ENCODE results near the gene C2orf68.
"Not testable (repeated sequence)": the region's sequence is repeated elsewhere in the genome, so short reads cannot be mapped to it uniquely, and the experiment has no call there.

DNA sequence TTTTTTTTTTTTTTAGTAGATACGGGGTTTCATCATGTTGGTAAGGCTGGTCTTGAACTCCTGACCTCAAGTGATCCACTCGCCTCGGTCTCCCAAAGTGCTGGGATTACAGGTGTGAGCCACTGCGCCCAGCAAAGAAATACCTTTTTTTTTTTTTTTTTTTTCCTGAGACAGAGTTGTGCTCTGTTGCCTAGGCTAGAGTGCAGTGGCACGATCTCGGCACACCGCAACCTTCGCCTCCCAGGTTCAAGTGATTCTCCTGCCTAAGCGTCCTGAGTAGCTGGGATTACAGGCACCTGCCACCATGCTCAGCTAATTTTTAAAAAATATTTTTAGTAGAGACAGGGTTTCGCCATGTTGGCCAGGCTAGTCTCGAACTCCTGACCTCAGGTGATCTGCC lies 48.4 kb upstream of the C2orf68 start:
- TF ChIP-seq MYC (IDR thresholded peaks at IDR 0.05; ENCODE audit: low read depth, low read length); MYC (CRISPR knock-in tag; IDR thresholded peaks at IDR 0.05; ENCODE audit: borderline replicate concordance, low read depth); MAZ (CRISPR knock-in tag; conservative IDR thresholded peaks at IDR 0.05 in 1 of 2, IDR thresholded peaks at IDR 0.05 in 1 of 2); CHCHD3 (CRISPR knock-in tag; IDR thresholded peaks at IDR 0.05); RFX5 (IDR thresholded peaks at IDR 0.05; ENCODE audit: low read depth, low read length); ZKSCAN1 (IDR thresholded peaks at IDR 0.05; ENCODE audit: low read depth, low read length); CTBP1 (IDR thresholded peaks at IDR 0.05; ENCODE audit: borderline replicate concordance); SP1 (CRISPR knock-in tag; IDR thresholded peaks at IDR 0.05): not testable (repeated sequence)
- TF ChIP-seq, protein P1, sequence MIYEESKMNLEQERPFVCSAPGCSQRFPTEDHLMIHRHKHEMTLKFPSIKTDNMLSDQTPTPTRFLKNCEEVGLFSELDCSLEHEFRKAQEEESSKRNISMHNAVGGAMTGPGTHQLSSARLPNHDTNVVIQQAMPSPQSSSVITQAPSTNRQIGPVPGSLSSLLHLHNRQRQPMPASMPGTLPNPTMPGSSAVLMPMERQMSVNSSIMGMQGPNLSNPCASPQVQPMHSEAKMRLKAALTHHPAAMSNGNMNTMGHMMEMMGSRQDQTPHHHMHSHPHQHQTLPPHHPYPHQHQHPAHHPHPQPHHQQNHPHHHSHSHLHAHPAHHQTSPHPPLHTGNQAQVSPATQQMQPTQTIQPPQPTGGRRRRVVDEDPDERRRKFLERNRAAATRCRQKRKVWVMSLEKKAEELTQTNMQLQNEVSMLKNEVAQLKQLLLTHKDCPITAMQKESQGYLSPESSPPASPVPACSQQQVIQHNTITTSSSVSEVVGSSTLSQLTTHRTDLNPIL (CRISPR knock-in tag; IDR thresholded peaks at IDR 0.05) = not testable (repeated sequence)
- TF ChIP-seq, protein P2, sequence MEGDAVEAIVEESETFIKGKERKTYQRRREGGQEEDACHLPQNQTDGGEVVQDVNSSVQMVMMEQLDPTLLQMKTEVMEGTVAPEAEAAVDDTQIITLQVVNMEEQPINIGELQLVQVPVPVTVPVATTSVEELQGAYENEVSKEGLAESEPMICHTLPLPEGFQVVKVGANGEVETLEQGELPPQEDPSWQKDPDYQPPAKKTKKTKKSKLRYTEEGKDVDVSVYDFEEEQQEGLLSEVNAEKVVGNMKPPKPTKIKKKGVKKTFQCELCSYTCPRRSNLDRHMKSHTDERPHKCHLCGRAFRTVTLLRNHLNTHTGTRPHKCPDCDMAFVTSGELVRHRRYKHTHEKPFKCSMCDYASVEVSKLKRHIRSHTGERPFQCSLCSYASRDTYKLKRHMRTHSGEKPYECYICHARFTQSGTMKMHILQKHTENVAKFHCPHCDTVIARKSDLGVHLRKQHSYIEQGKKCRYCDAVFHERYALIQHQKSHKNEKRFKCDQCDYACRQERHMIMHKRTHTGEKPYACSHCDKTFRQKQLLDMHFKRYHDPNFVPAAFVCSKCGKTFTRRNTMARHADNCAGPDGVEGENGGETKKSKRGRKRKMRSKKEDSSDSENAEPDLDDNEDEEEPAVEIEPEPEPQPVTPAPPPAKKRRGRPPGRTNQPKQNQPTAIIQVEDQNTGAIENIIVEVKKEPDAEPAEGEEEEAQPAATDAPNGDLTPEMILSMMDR (IDR thresholded peaks at IDR 0.05 in 2 of 3, conservative IDR thresholded peaks at IDR 0.05 in 1 of 3; ENCODE audit: insufficient read depth in 2 of 3, low read depth in 1 of 3, low read length in 3 of 3) = not testable (repeated sequence)
